Activated T-cell treated with anti-CD3 and anti-CD28 coated beads for 24 hours (primary cell): ENCODE results near the gene EIF4E2.

Experiments
- DNase-seq: peaks from one replicate; pipeline ENCODE4 v3.0.0-alpha.2; 2020; ENCODE audit warnings: low read depth

The EIF4E2 gene

GRCh38 chr2:232550354-232551249, at the start of gene EIF4E2, which contains the start of gene TIGD1:
TSS of gene EIF4E2 (plus strand) at chr2:232550689. CDS start at chr2:232550725, 36 bp downstream.
TSS of gene TIGD1 (minus strand) at chr2:232550557. CDS start at chr2:232549882, 675 bp downstream.
- DNase-seq = peak; percentile 90

GRCh38 chr2:232501331-232501771, 49.1 kb upstream of the EIF4E2 start:
- no peak for DNase-seq

GRCh38 chr2:232501794-232502390, 48.6 kb upstream of the EIF4E2 start:
- no peak for DNase-seq

- DNase-seq = no peak
These were observed 48.0 kb upstream of the EIF4E2 start for GRCh38 chr2:232502511-232502910.

- peak; percentile 12 for DNase-seq
These were observed 47.3 kb upstream of the EIF4E2 start for GRCh38 chr2:232502911-232503808.

- DNase-seq = no peak
These were observed 46.6 kb upstream of the EIF4E2 start for GRCh38 chr2:232503809-232504323.

- DNase-seq = no peak
These were observed 46.1 kb upstream of the EIF4E2 start for GRCh38 chr2:232504438-232504837.

GRCh38 chr2:232505856-232506255, 44.6 kb upstream of the EIF4E2 start:
- no peak for DNase-seq

- no peak for DNase-seq
These were observed 43.8 kb upstream of the EIF4E2 start for GRCh38 chr2:232506709-232507108.

- no peak for DNase-seq
These were observed 42.2 kb upstream of the EIF4E2 start for GRCh38 chr2:232508251-232508650.

- DNase-seq = no peak
These were observed 39.1 kb upstream of the EIF4E2 start for GRCh38 chr2:232511336-232511890.

- DNase-seq = no peak
These were observed 37.9 kb upstream of the EIF4E2 start for GRCh38 chr2:232512602-232513001.

- DNase-seq = no peak
These were observed 37.1 kb upstream of the EIF4E2 start for GRCh38 chr2:232513353-232513752.

GRCh38 chr2:232515639-232516038, 34.9 kb upstream of the EIF4E2 start:
- DNase-seq = no peak

GRCh38 chr2:232516551-232516950, 33.9 kb upstream of the EIF4E2 start:
- DNase-seq = no peak

- no peak for DNase-seq
These were observed 31.6 kb upstream of the EIF4E2 start for GRCh38 chr2:232518844-232519243.

- DNase-seq = no peak
These were observed 30.7 kb upstream of the EIF4E2 start, which contains the start of gene PRSS56 for GRCh38 chr2:232519581-232520438. TSS of gene PRSS56 (plus strand) at chr2:232520388. CDS start at chr2:232520599, 211 bp downstream.

- no peak for DNase-seq
These were observed 30.0 kb upstream of the EIF4E2 start for GRCh38 chr2:232520489-232520888.

- no peak for DNase-seq
These were observed 29.4 kb upstream of the EIF4E2 start for GRCh38 chr2:232521098-232521497.

- peak; percentile 53 for DNase-seq
These were observed 28.4 kb upstream of the EIF4E2 start for GRCh38 chr2:232521959-232522622.
